ENCODE results near the gene SPSB4.

The SPSB4 gene

GRCh38 chr3:141174674-141175073, 123.5 kb downstream of the SPSB4 start:
- no peak for DNase-seq (ENCODE audit: low spot score)

DNA sequence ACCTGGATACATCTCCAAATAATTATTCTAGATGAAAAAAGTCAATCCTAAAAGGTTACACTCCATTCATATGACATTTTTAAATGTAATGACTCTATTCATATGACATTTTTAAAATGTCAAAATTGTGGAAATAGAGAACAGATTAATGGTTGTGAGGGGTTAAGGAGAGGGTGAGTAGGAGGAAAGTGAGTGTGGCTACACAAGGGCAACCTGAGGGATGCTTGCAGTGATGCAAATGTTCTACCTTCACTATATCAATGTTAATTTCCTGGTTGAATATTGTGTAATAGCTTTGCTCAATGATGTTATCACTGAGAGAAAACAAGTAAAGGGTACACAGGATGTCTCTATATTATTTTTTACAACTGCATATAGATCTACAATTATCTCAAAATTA, 125.6 kb downstream of the SPSB4 start:
- H3K27ac ChIP-seq (ENCODE audit: poor library complexity, severe bottlenecking) = no peak overlapping the region
- H3K4me3 ChIP-seq (ENCODE audit: severe bottlenecking) = no peak overlapping the region
- DNase-seq (ENCODE audit: low spot score) (no peak), ATAC-seq (ENCODE audit: low read depth) (no peak)
- no peaks in the 10 kb centered on the region for H3K9me3 ChIP-seq (ENCODE audit: severe bottlenecking)
- H3K36me3 ChIP-seq (ENCODE audit: low read depth) = no peaks in the 10 kb centered on the region
- H3K27me3 ChIP-seq (ENCODE audit: insufficient read depth, poor library complexity, severe bottlenecking) = no peaks in the 10 kb centered on the region
- no peaks in the 10 kb centered on the region for H3K4me1 ChIP-seq (ENCODE audit: insufficient read depth, poor library complexity, severe bottlenecking)
- TF ChIP-seq CTCF (IDR thresholded peaks at IDR 0.05; ENCODE audit: poor library complexity, severe bottlenecking) = no peak

More at GRCh38 chr3:141174674-141175073, 123.5 kb downstream of the SPSB4 start:
- no peaks in the 10 kb centered on the region for H3K36me3 ChIP-seq (ENCODE audit: low read depth)
- H3K27ac ChIP-seq (ENCODE audit: poor library complexity, severe bottlenecking) = no peak overlapping the region
- ATAC-seq (ENCODE audit: low read depth) = no peak
- no peak for TF ChIP-seq CTCF (IDR thresholded peaks at IDR 0.05; ENCODE audit: poor library complexity, severe bottlenecking)
- H3K4me1 ChIP-seq (ENCODE audit: insufficient read depth, poor library complexity, severe bottlenecking) = no peaks in the 10 kb centered on the region
- no peaks in the 10 kb centered on the region for H3K9me3 ChIP-seq (ENCODE audit: severe bottlenecking)
- H3K27me3 ChIP-seq (ENCODE audit: insufficient read depth, poor library complexity, severe bottlenecking) = no peaks in the 10 kb centered on the region
- no peak overlapping the region for H3K4me3 ChIP-seq (ENCODE audit: severe bottlenecking)

DNA sequence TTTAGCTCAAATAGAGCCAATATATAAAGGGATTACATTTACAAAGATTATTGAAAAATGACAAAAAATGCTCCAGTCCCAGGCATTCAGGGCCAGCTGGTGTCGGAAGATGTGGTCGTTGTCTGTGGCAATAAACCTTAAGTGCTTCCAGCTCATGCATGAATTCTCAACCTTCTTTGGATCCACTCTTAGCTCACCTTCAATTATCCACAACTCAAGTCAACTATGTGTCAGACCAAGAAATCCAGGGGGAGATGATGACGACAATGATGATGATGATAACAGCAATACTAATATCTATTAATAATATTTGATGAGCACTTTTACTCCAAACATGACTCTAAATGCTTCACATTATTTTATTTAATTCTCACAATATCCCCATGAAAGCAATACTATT, 126.9 kb downstream of the SPSB4 start:
- Histone ChIP-seq H3K36me3 (ENCODE audit: low read depth) (no peaks in the 10 kb centered on the region), H3K4me1 (ENCODE audit: insufficient read depth, poor library complexity, severe bottlenecking) (no peaks in the 10 kb centered on the region), H3K27me3 (ENCODE audit: insufficient read depth, poor library complexity, severe bottlenecking) (no peaks in the 10 kb centered on the region), H3K9me3 (ENCODE audit: severe bottlenecking) (no peaks in the 10 kb centered on the region), H3K27ac (ENCODE audit: poor library complexity, severe bottlenecking) (no peak overlapping the region), H3K4me3 (ENCODE audit: severe bottlenecking) (no peak overlapping the region)
- no peak for ATAC-seq (ENCODE audit: low read depth)
- DNase-seq (ENCODE audit: low spot score) = no peak
- no peak for TF ChIP-seq CTCF (IDR thresholded peaks at IDR 0.05; ENCODE audit: poor library complexity, severe bottlenecking)

- Histone ChIP-seq H3K4me3 (ENCODE audit: severe bottlenecking) (no peak overlapping the region), H3K27ac (ENCODE audit: poor library complexity, severe bottlenecking) (no peak overlapping the region), H3K27me3 (ENCODE audit: insufficient read depth, poor library complexity, severe bottlenecking) (no peaks in the 10 kb centered on the region), H3K9me3 (ENCODE audit: severe bottlenecking) (no peaks in the 10 kb centered on the region), H3K36me3 (ENCODE audit: low read depth) (no peaks in the 10 kb centered on the region), H3K4me1 (ENCODE audit: insufficient read depth, poor library complexity, severe bottlenecking) (no peaks in the 10 kb centered on the region)
- ATAC-seq (ENCODE audit: low read depth) (no peak), DNase-seq (ENCODE audit: low spot score) (no peak)
- TF ChIP-seq CTCF (IDR thresholded peaks at IDR 0.05; ENCODE audit: poor library complexity, severe bottlenecking) = no peak
Observed at GRCh38 chr3:141178551-141178950, 127.4 kb downstream of the SPSB4 start.

DNA sequence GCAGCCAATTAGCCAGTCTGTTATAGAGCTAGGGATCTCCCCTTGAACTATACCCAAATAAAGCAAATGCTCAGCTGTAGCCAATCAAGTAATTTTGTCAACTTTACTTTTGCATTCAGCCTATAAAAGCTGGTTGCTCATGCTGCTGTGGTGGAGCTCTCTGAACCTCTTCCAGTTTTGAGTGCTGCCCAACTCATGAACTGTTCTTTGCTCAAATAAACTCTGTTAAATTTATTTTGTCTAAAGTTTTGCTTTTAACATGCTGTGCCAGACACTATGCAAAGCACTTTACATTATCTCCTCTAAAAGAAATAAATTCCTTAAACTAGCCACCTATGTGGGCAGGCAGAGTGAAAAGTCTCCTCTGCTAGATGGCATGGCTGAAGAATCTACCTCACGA, 128.8 kb downstream of the SPSB4 start:
- no peak for TF ChIP-seq CTCF (IDR thresholded peaks at IDR 0.05; ENCODE audit: poor library complexity, severe bottlenecking)
- no peak for ATAC-seq (ENCODE audit: low read depth)
- Histone ChIP-seq H3K4me3 (ENCODE audit: severe bottlenecking) (no peak overlapping the region), H3K9me3 (ENCODE audit: severe bottlenecking) (no peaks in the 10 kb centered on the region), H3K27me3 (ENCODE audit: insufficient read depth, poor library complexity, severe bottlenecking) (no peaks in the 10 kb centered on the region), H3K4me1 (ENCODE audit: insufficient read depth, poor library complexity, severe bottlenecking) (no peaks in the 10 kb centered on the region), H3K36me3 (ENCODE audit: low read depth) (no peaks in the 10 kb centered on the region), H3K27ac (ENCODE audit: poor library complexity, severe bottlenecking) (no peak overlapping the region)
- DNase-seq (ENCODE audit: low spot score) = no peak

All from RWPE2 (cell line).